CD4-positive, alpha-beta T cell treated with Interferon alpha-2 for 1 hour (primary cell): ENCODE results near the gene CPN1.
"Not testable (repeated sequence)": the region's sequence is repeated elsewhere in the genome, so short reads cannot be mapped to it uniquely, and the experiment has no call there.

ENCODE experiments used
- DNase-seq, 2 donors: peaks; one replicate each; pipeline ENCODE4 v3.0.0-alpha.2; 2020 to 2022

The CPN1 gene

GRCh38 chr10:100021322-100021721, 60.3 kb downstream of the CPN1 start:
- no peak for DNase-seq

GRCh38 chr10:100020886-100021253, 60.8 kb downstream of the CPN1 start:
- no peak for DNase-seq

- DNase-seq, result no peak
Measured at GRCh38 chr10:100020142-100020885, 61.4 kb downstream of the CPN1 start.

GRCh38 chr10:100019787-100020141, 61.9 kb downstream of the CPN1 start:
- no peak for DNase-seq

GRCh38 chr10:100014071-100014762, 67.5 kb downstream of the CPN1 start:
- DNase-seq, result peak in 1 of 2 donors; percentile 11

- no peak for DNase-seq
Measured at GRCh38 chr10:100013621-100014020, 68.0 kb downstream of the CPN1 start.

GRCh38 chr10:100011906-100012305, 69.8 kb downstream of the CPN1 start:
- not testable (repeated sequence) for DNase-seq

- DNase-seq, result peak; percentile 79 to 83
Measured at GRCh38 chr10:100009793-100010676, 71.6 kb downstream of the CPN1 start, which contains the start of gene DNMBP. TSS of gene DNMBP (minus strand) at chr10:100009947. CDS start at chr10:99972124, 37,823 bp downstream.

GRCh38 chr10:100009283-100009792, 72.3 kb downstream of the CPN1 start:
- peak in 1 of 2 donors; percentile 10 for DNase-seq

- no peak for DNase-seq
Measured at GRCh38 chr10:100008708-100009282, 72.9 kb downstream of the CPN1 start.

GRCh38 chr10:100008142-100008522, 73.5 kb downstream of the CPN1 start:
- no peak for DNase-seq

GRCh38 chr10:100007231-100008141, 74.2 kb downstream of the CPN1 start:
- DNase-seq, result no peak

- peak in 1 of 2 donors; percentile 9 for DNase-seq
Measured at GRCh38 chr10:100006243-100006886, 75.3 kb downstream of the CPN1 start.

GRCh38 chr10:100004805-100005510, 76.7 kb downstream of the CPN1 start:
- DNase-seq, result no peak

GRCh38 chr10:100000109-100000644, 81.5 kb downstream of the CPN1 start:
- DNase-seq, result no peak

- no peak for DNase-seq
Measured at GRCh38 chr10:99999319-100000108, 82.2 kb downstream of the CPN1 start.

- no peak for DNase-seq
Measured at GRCh38 chr10:99998889-99999288, 82.8 kb downstream of the CPN1 start.

- DNase-seq, result no peak
Measured at GRCh38 chr10:99996671-99997648, 84.7 kb downstream of the CPN1 start.
